Panc1 (cell line): ENCODE data around the gene AMN1. TPM values are rescaled to one million over a fixed set of nuclear protein-coding genes. Genes with fewer than 3 reads are reported as not detected.

Experiments
- ATAC-seq: fragments of 200-7000 bp; cut with Tn5 transposase; 2 replicates; pipeline ENCODE4 v1.9.1; 2020; ENCODE audit warnings: mild to moderate bottlenecking, moderate library complexity
- BruUV-seq: library from RNA; stranded (reverse); fragments of 400-500 nt; replicated peaks from 2 replicates; lab custom pipeline; 2021; lab: Mats Ljungman, UMichigan
- CTCF ChIA-PET: fragments of 300-600 bp; sonication (Branson Sonifier 250); formaldehyde crosslinking; loops from one replicate; lab custom pipeline; 2022; ENCODE audit warnings: antibody characterized with exemption; lab: Charles Lee
- POLR2A ChIA-PET: fragments of 300-600 bp; sonication (Branson Sonifier 250); formaldehyde crosslinking; loops from one replicate; lab custom pipeline; 2022; ENCODE audit warnings: antibody characterized with exemption; lab: Charles Lee
- DNase-seq: peaks from one replicate; pipeline ENCODE4 v3.0.0-alpha.2; 2010; ENCODE audit warnings: low read depth, low spot score
- H3K27ac ChIP-seq: 2 replicates; pipeline ENCODE4 v1.5.1; 2011; ENCODE audit warnings: mild to moderate bottlenecking, low read length, inconsistent platforms
- H3K27me3 ChIP-seq: fragments of 200-500 bp; sonication (Bioruptor generic); 2 replicates; pipeline ENCODE4 v1.6.0; 2014; ENCODE audit warnings: low read length, inconsistent platforms; ENCODE audit not compliant: control insufficient read depth, insufficient read depth
- H3K36me3 ChIP-seq: fragments of 200-500 bp; sonication (Bioruptor generic); 2 replicates; pipeline ENCODE4 v1.5.1; 2014; ENCODE audit warnings: inconsistent platforms, mild to moderate bottlenecking, low read length, moderate library complexity; ENCODE audit not compliant: control insufficient read depth, insufficient read depth
- H3K4me1 ChIP-seq: 2 replicates; pipeline ENCODE4 v1.5.1; 2011; ENCODE audit warnings: inconsistent platforms, mild to moderate bottlenecking, low read length, moderate library complexity; ENCODE audit not compliant: control insufficient read depth, insufficient read depth
- H3K4me3 ChIP-seq, 2 experiments: 2 replicates each; pipeline ENCODE4 v1.5.1; 2011 to 2012; ENCODE audit warnings: low read depth in 2 of 2, low read length in 2 of 2, mild to moderate bottlenecking in 2 of 2, inconsistent platforms in 1 of 2, moderate library complexity in 1 of 2
- H3K9me3 ChIP-seq: fragments of 200-500 bp; sonication (Bioruptor generic); 2 replicates; pipeline ENCODE4 v1.5.1; 2014; ENCODE audit warnings: low read depth, mild to moderate bottlenecking, inconsistent platforms, low read length, moderate library complexity; ENCODE audit not compliant: control insufficient read depth, insufficient read depth
- CTCF ChIP-seq: fragments of 450-650 bp; IDR thresholded peaks from 2 replicates; pipeline ENCODE4 v1.5.1; 2017; ENCODE audit warnings: mild to moderate bottlenecking
- POLR2AphosphoS5 ChIP-seq: IDR thresholded peaks from 2 replicates; pipeline ENCODE4 v1.6.1; 2012; ENCODE audit warnings: mild to moderate bottlenecking, low read depth, low read length, moderate library complexity
- REST ChIP-seq, 2 experiments: IDR thresholded peaks; 2 replicates each; pipeline ENCODE4 v1.6.1; 2011 to 2012; ENCODE audit warnings: low read depth in 2 of 2, control low read depth in 1 of 2, low read length in 1 of 2, mild to moderate bottlenecking in 1 of 2, moderate library complexity in 1 of 2; ENCODE audit not compliant: insufficient read depth in 1 of 2
- SIN3A ChIP-seq: IDR thresholded peaks from 2 replicates; pipeline ENCODE4 v1.6.1; 2012; ENCODE audit warnings: low read depth, mild to moderate bottlenecking, low read length, moderate library complexity, borderline replicate concordance; ENCODE audit not compliant: insufficient read depth
- TCF7L2 ChIP-seq: IDR thresholded peaks from 2 replicates; pipeline ENCODE4 v1.6.1; 2011; ENCODE audit warnings: mild to moderate bottlenecking, low read depth, low read length, inconsistent platforms
- in situ Hi-C: cut with HindIII; loops from 2 replicates; pipeline ENCODE4 v1.10.0; 2016; ENCODE audit warnings: low sequenced_read_pairs, low pct_unique_long_range_greater_than_20kb
- intact Hi-C: fragments of 100-400 bp; cut with micrococcal nuclease; formaldehyde crosslinking; loops from one replicate; pipeline ENCODE4 v1.10.0; 2022; ENCODE audit not compliant: unreplicated experiment
- total RNA-seq: library from RNA; stranded (reverse); gene quantifications from one replicate; pipeline ENCODE4 v1.2.1, GENCODE V29; 2021; ENCODE audit not compliant: unreplicated experiment

Gene AMN1
- total RNA-seq, 1 experiment from 2014 or later: 16.4 TPM

- POLR2A ChIA-PET: no interaction called here
- CTCF ChIA-PET: no interaction called here
- H3K9me3 ChIP-seq: no peaks in the 10 kb centered on the region
- intact Hi-C loops: no loop called here
- H3K36me3 ChIP-seq: no peaks in the 10 kb centered on the region
- DNase-seq (no peak), ATAC-seq (no peak)
- no peak for TF ChIP-seq SIN3A
- TF ChIP-seq POLR2AphosphoS5: no peak
- no peak for TF ChIP-seq TCF7L2
- TF ChIP-seq CTCF: no peak
- no peak for TF ChIP-seq REST (IDR thresholded peaks at IDR 0.05; ENCODE audit: insufficient read depth in 1 of 2, low read depth in 2 of 2, low read length in 1 of 2)
- in situ Hi-C loops: no loop called here
- H3K27me3 ChIP-seq: no peaks in the 10 kb centered on the region
- H3K4me1 ChIP-seq: 0 out of 2 replicates have a peak, but pooled peaks cover under 1% of the 10 kb centered on the region
- no peak overlapping the region for H3K4me3 ChIP-seq
- no peak overlapping the region for H3K27ac ChIP-seq
- no TSS peak for BruUV-seq
Measured at GRCh38 chr12:31631023-31631724, 97.6 kb downstream of the AMN1 start.

GRCh38 chr12:31629756-31630732 lies 98.8 kb downstream of the AMN1 start:
- Histone ChIP-seq H3K27ac (no peak overlapping the region), H3K4me3 (no peak overlapping the region), H3K36me3 (no peaks in the 10 kb centered on the region), H3K4me1 (no peaks in the 10 kb centered on the region), H3K9me3 (no peaks in the 10 kb centered on the region), H3K27me3 (no peaks in the 10 kb centered on the region)
- no TSS peak for BruUV-seq
- no peak for DNase-seq
- in situ Hi-C loops: no loop called here
- CTCF ChIA-PET: no interaction called here
- no peak for ATAC-seq
- POLR2A ChIA-PET: no interaction called here
- intact Hi-C loops: no loop called here
- TF ChIP-seq CTCF: no peak
- no peak for TF ChIP-seq POLR2AphosphoS5
- TF ChIP-seq REST (IDR thresholded peaks at IDR 0.05; ENCODE audit: insufficient read depth in 1 of 2, low read depth in 2 of 2, low read length in 1 of 2): no peak
- TF ChIP-seq SIN3A: no peak
